Epithelial cell of umbilical artery (primary cell): Measurements from ENCODE around the gene GFER. TPM values are rescaled to one million over a fixed set of nuclear protein-coding genes. Genes with fewer than 3 reads are reported as not detected.

Experiments
- total RNA-seq: library from RNA; depleted of rRNA; stranded (reverse); fragments of >200 nt; gene quantifications from 2 replicates; pipeline ENCODE4 v1.2.3, GENCODE V29; 2014

Gene GFER
- 18.7 and 20.1 TPM in 2 replicates for total RNA-seq

GRCh38 chr16:1983544-1984346 is at the start of gene GFER:
GFER (plus strand) TSS chr16:1984193; CDS start chr16:1984219, 26 bp downstream.

GRCh38 chr16:1942810-1943726 is 40.9 kb upstream of the GFER start, which contains the start of gene MSRB1:
MSRB1 (minus strand) TSS chr16:1943199; CDS start chr16:1943156, 43 bp downstream.

GRCh38 chr16:1959269-1960039 is 24.5 kb upstream of the GFER start, which contains the start of gene NDUFB10:
NDUFB10 (plus strand) TSS chr16:1959538; CDS start chr16:1959625, 87 bp downstream.

GRCh38 chr16:1964506-1965395 is 19.2 kb upstream of the GFER start, which contains the start of gene RPS2:
RPS2 (minus strand) TSS chr16:1964826; CDS start chr16:1964625, 201 bp downstream.

GRCh38 chr16:1966460-1966859 is 17.5 kb upstream of the GFER start, which contains the start of gene RNF151:
RNF151 (plus strand) TSS chr16:1966856; CDS start chr16:1966882, 26 bp downstream.

GRCh38 chr16:1971796-1972489 is 12.1 kb upstream of the GFER start, which contains the start of gene TBL3:
TBL3 (plus strand) TSS chr16:1972053; CDS start chr16:1972165, 112 bp downstream.

GRCh38 chr16:1981398-1981836 is 2.6 kb upstream of the GFER start, which contains the start of gene NOXO1:
NOXO1 (minus strand) TSS chr16:1981469; CDS start chr16:1981179, 290 bp downstream.

GRCh38 chr16:1989209-1990100 is 5.5 kb downstream of the GFER start, which contains the start of gene SYNGR3:
SYNGR3 (plus strand) TSS chr16:1989970; CDS start chr16:1990103, 133 bp downstream.

GRCh38 chr16:2009791-2010510 is 26.0 kb downstream of the GFER start, which contains the start of gene ZNF598:
ZNF598 (minus strand) TSS chr16:2009821.

GRCh38 chr16:2019518-2019920 is 35.5 kb downstream of the GFER start, which contains the start of gene NPW:
NPW (plus strand) TSS chr16:2019785.

GRCh38 chr16:2026461-2027023 is 42.5 kb downstream of the GFER start, which contains the start of gene NHERF2:
NHERF2 (plus strand) TSS chr16:2026902; CDS start chr16:2027006, 104 bp downstream.

Other genes starting within 250 kb of the GFER start
- gene NME3, start 212.7 kb upstream of the GFER start, total RNA-seq = 80.9 and 93.5 TPM in 2 replicates
- gene EME2, start 211.4 kb upstream of the GFER start, total RNA-seq = 5.5 and 8.2 TPM in 2 replicates
- gene MRPS34, start 211.1 kb upstream of the GFER start, total RNA-seq = 88.3 and 95.2 TPM in 2 replicates
- gene SPSB3, start 201.6 kb upstream of the GFER start, total RNA-seq = 40.6 and 43.5 TPM in 2 replicates
- 111 and 136 TPM in 2 replicates for gene NUBP2, start 201.2 kb upstream of the GFER start, total RNA-seq
- gene IGFALS, start 190.5 kb upstream of the GFER start, total RNA-seq = not detected in 2 replicates
- 78.4 and 81.5 TPM in 2 replicates for gene HAGH, start 157.4 kb upstream of the GFER start, total RNA-seq
- gene FAHD1, start 157.0 kb upstream of the GFER start, total RNA-seq = 126 and 137 TPM in 2 replicates
- under 0.01 and 0.30 TPM in 2 replicates for gene MEIOB, start 112.0 kb upstream of the GFER start, total RNA-seq
- gene HS3ST6, start 65.8 kb upstream of the GFER start, total RNA-seq = not detected in 2 replicates
- 6.5 and 8.1 TPM in 2 replicates for gene MSRB1, start 41.0 kb upstream of the GFER start, total RNA-seq
- gene RPL3L, start 29.5 kb upstream of the GFER start, total RNA-seq = not detected in 2 replicates
- gene NDUFB10, start 24.7 kb upstream of the GFER start, total RNA-seq = 143 and 149 TPM in 2 replicates
- 1,321 and 2,704 TPM in 2 replicates for gene RPS2, start 19.4 kb upstream of the GFER start, total RNA-seq
- not detected in 2 replicates for gene RNF151, start 17.3 kb upstream of the GFER start, total RNA-seq
- 56.5 and 105 TPM in 2 replicates for gene TBL3, start 12.1 kb upstream of the GFER start, total RNA-seq
- gene NOXO1, start 2.7 kb upstream of the GFER start, total RNA-seq = not detected in 2 replicates
- gene SYNGR3, start 5.8 kb downstream of the GFER start, total RNA-seq = 4.3 and 4.9 TPM in 2 replicates
- gene ZNF598, start 25.6 kb downstream of the GFER start, total RNA-seq = 18.1 and 18.2 TPM in 2 replicates
- 2.0 TPM in 1 of 2 replicates, not detected in the other for gene NPW, start 35.6 kb downstream of the GFER start, total RNA-seq
- gene NHERF2, start 42.7 kb downstream of the GFER start, total RNA-seq = 21.8 and 46.0 TPM in 2 replicates
- 72.1 and 79.2 TPM in 2 replicates for gene NTHL1, start 63.6 kb downstream of the GFER start, total RNA-seq
- gene TSC2, start 63.8 kb downstream of the GFER start, total RNA-seq = 32.8 and 36.2 TPM in 2 replicates
- gene PKD1, start 151.7 kb downstream of the GFER start, total RNA-seq = 40.4 and 45.8 TPM in 2 replicates
- gene RAB26, start 164.4 kb downstream of the GFER start, total RNA-seq = 1.6 and 1.8 TPM in 2 replicates
- 79.5 and 81.9 TPM in 2 replicates for gene TRAF7, start 171.6 kb downstream of the GFER start, total RNA-seq
- 0.32 TPM in 1 of 2 replicates, not detected in the other for gene CASKIN1, start 212.4 kb downstream of the GFER start, total RNA-seq
- gene MLST8, start 221.3 kb downstream of the GFER start, total RNA-seq = 14.0 and 18.5 TPM in 2 replicates
- 3.3 and 8.1 TPM in 2 replicates for gene BRICD5, start 226.7 kb downstream of the GFER start, total RNA-seq
- 24.2 and 28.3 TPM in 2 replicates for gene PGP, start 230.6 kb downstream of the GFER start, total RNA-seq
- gene E4F1, start 239.4 kb downstream of the GFER start, total RNA-seq = 30.2 and 36.2 TPM in 2 replicates